Heart right ventricle (tissue), 16 donors: ENCODE results near the gene TPRKB. TPM values are rescaled to one million over a fixed set of nuclear protein-coding genes. Genes with fewer than 3 reads are reported as not detected.
A peak's percentile ranks its signal among the peaks of the same experiment; 100 is the strongest.
"Not testable (repeated sequence)": the region's sequence is repeated elsewhere in the genome, so short reads cannot be mapped to it uniquely, and the experiment has no call there.

Experiments used
- ATAC-seq, 8 donors: fragments of 200-7000 bp; cut with Tn5 transposase; one replicate each; pipeline ENCODE4 v1.9.1; 2020; ENCODE audit warnings: mild to moderate bottlenecking in 8 of 8, moderate library complexity in 8 of 8, moderate number of reproducible peaks in 1 of 8
- DNase-seq, 2 donors: peaks; one replicate each; pipeline ENCODE4 v3.0.0-alpha.2; 2020
- H3K27ac ChIP-seq, 10 donors: fragments of 200-600 bp; sonication (generic) in 2 of 10; one replicate each; pipeline versions ENCODE4 v1.5.0 to v1.8.0; 2020 to 2022; ENCODE audit warnings: mild to moderate bottlenecking in 3 of 10
- H3K27me3 ChIP-seq, 7 donors: fragments of 200-600 bp; one replicate each; pipeline ENCODE4 v1.8.0; 2021 to 2022; ENCODE audit warnings: mild to moderate bottlenecking in 2 of 7
- H3K36me3 ChIP-seq, 9 donors: fragments of 200-600 bp; sonication (generic) in 1 of 9; one replicate each; pipeline versions ENCODE4 v1.5.0 to v1.8.0; 2020 to 2022; ENCODE audit warnings: mild to moderate bottlenecking in 2 of 9
- H3K4me1 ChIP-seq, 9 donors: fragments of 200-600 bp; sonication (generic) in 1 of 9; one replicate each; pipeline versions ENCODE4 v1.5.0 to v1.8.0; 2020 to 2022; ENCODE audit warnings: mild to moderate bottlenecking in 4 of 9
- H3K4me3 ChIP-seq, 10 donors: fragments of 200-600 bp; sonication (generic) in 2 of 10; one replicate each; pipeline versions ENCODE4 v1.5.0 to v1.8.0; 2020 to 2022; ENCODE audit warnings: mild to moderate bottlenecking in 7 of 10, moderate library complexity in 2 of 10
- H3K9me3 ChIP-seq, 11 donors: fragments of 200-600 bp in 10 of 11; sonication (generic) in 2 of 11; one replicate each; pipeline versions ENCODE4 v1.5.0 to v1.8.0; 2013 to 2022; ENCODE audit warnings: mild to moderate bottlenecking in 2 of 11, control low read depth in 1 of 11, moderate library complexity in 1 of 11
- CTCF ChIP-seq, 9 donors: fragments of 200-600 bp; sonication (generic) in 2 of 9; IDR thresholded peaks; one replicate each; pipeline versions ENCODE4 v1.5.0 to v1.8.0; 2021 to 2022; ENCODE audit warnings: antibody characterized with exemption in 9 of 9, mild to moderate bottlenecking in 5 of 9, moderate library complexity in 1 of 9
- WGBS, 2 donors: extraction: QIAGEN DNeasy Blood & Tissue Kit; methylation state at CpG; one replicate each; pipeline ENCODE4 v1.1.7; 2013; ENCODE audit warnings: inconsistent platforms in 1 of 2; 5-methylcytosine and 5-hydroxymethylcytosine counted together
- intact Hi-C, 10 donors: fragments of 100-400 bp; cut with DNase I; formaldehyde crosslinking; loops; one replicate each; pipeline versions ENCODE4 v1.11.1 to v1.14.2; 2022
- polyA plus RNA-seq, 2 donors: library from polyadenylated mRNA; stranded (reverse); fragments of 200-250 nt; gene quantifications; one replicate each; pipeline ENCODE4 v1.2.3, GENCODE V29; 2013
- total RNA-seq, 10 donors: library from RNA; stranded (reverse); fragmentation: NEBNext Ultra II Directional in 3 of 10; extraction: Animal tissue kit (Norgen Biotek cat#: 25700) in 3 of 10; gene quantifications; one replicate each; pipeline versions ENCODE4 v1.2.1 to v1.2.4, GENCODE V29; 2021 to 2023
- donor health status: Arrhythmogenic right ventricular cardiomyopathy.
- donor health status: ischemic (EF 13 %, LVEDD 7.1; RV severe dilation, severe dysfunction).
- donor health status: healthy with polysubstance abuse.
- donor health status: DM: no; HTN: yes; CAD: no.
- donor health status: DM: no; HTN: no; CAD: no.
- donor health status: ischemic (EF 25% LVEDD 6.9; RV normal size, moderate dysfunction).
- donor health status: ischemic (EF 25% LVEDD 5.7; RV mildly dilated, moderate dysfunction).
- donor health status: healthy.
- donor health status: DM: yes; HTN: yes; CAD: no.
- donor health status: Ischemic cardiomyopathy.
- donor health status: ischemic (EF 35%, LVEDD 5.7; RV mildly dilated, moderate dysfunction).
- donor health status: nonischemic (EF 11% LVEDD 7.7; RV severe dilation, severe dysfunction).
- donor health status: DM: yes; HTN: yes; CAD: no.
- donor health status: PGD.
- donor health status: ischemic (EF 29% LVEDD 5.4; RV normal size, mild dysfunction).
- donor health status: nonischemic (EF 23%, LVEDD 6.1; RV moderate dilation, normal function).

TPRKB gene
- total and polyA plus RNA-seq, 12 donors: 17.1 to 83.2 (median 20.8) TPM

GRCh38 chr2:73728043-73728442 is 9.1 kb downstream of the TPRKB start:
- peaks cover 0 to 12% (median 0%) of the 10 kb centered on the region in 9 donors for H3K4me1 ChIP-seq
- TF ChIP-seq CTCF (IDR thresholded peaks at IDR 0.05): no peak
- no peaks in the 10 kb centered on the region for H3K9me3 ChIP-seq
- no peaks in the 10 kb centered on the region for H3K27me3 ChIP-seq
- H3K36me3 ChIP-seq: peaks cover 0 to 58% (median 24%) of the 10 kb centered on the region in 9 donors
- no peak overlapping the region for H3K4me3 ChIP-seq
- intact Hi-C loops: no loop called here
- peak in 1 of 8 donors; percentile 34 for ATAC-seq
- no peak for DNase-seq
- WGBS, 2 donors: 61 to 64% methylated on average over 3 of the region's 3 CpGs
- H3K27ac ChIP-seq: no peak overlapping the region

- DNase-seq, H3K9me3 ChIP-seq, H3K27me3 ChIP-seq, H3K27ac ChIP-seq, intact Hi-C loops, H3K4me3 ChIP-seq, ATAC-seq: not testable (repeated sequence)
- no CpG with 5 or more reads among the region's 1 CpG for WGBS, 2 donors
- Histone ChIP-seq H3K36me3 (peaks cover 0 to 44% (median 19%) of the 10 kb centered on the region in 9 donors), H3K4me1 (peaks cover 0 to 12% (median 0%) of the 10 kb centered on the region in 9 donors)
Observed at GRCh38 chr2:73726657-73727056, 10.5 kb downstream of the TPRKB start.

GRCh38 chr2:73718851-73719621 is 18.1 kb downstream of the TPRKB start:
- no peak for TF ChIP-seq CTCF (IDR thresholded peaks at IDR 0.05)
- no peaks in the 10 kb centered on the region for H3K27me3 ChIP-seq
- ATAC-seq: no peak
- no peak overlapping the region for H3K27ac ChIP-seq
- no peaks in the 10 kb centered on the region for H3K36me3 ChIP-seq
- WGBS, 2 donors: 82 to 86% methylated on average over 11 of the region's 11 CpGs
- H3K9me3 ChIP-seq: peaks cover 0 to 10% (median 0%) of the 10 kb centered on the region in 11 donors
- DNase-seq: no peak
- intact Hi-C loops: no loop called here
- no peak overlapping the region for H3K4me3 ChIP-seq
- peaks cover 0 to 21% (median 0%) of the 10 kb centered on the region in 9 donors for H3K4me1 ChIP-seq

- no peak for TF ChIP-seq CTCF (IDR thresholded peaks at IDR 0.05)
- Histone ChIP-seq H3K27me3 (no peaks in the 10 kb centered on the region), H3K27ac (no peak overlapping the region), H3K4me3 (no peak overlapping the region), H3K36me3 (no peaks in the 10 kb centered on the region), H3K9me3 (peaks cover 0 to 16% (median 0%) of the 10 kb centered on the region in 11 donors), H3K4me1 (peaks cover 0 to 21% (median 0%) of the 10 kb centered on the region in 9 donors)
- no peak for ATAC-seq
- WGBS, 2 donors: 76 to 80% methylated on average over 6 of the region's 6 CpGs
- no peak for DNase-seq
- intact Hi-C loops: no loop called here
Observed at GRCh38 chr2:73718421-73718820, 18.7 kb downstream of the TPRKB start.

GRCh38 chr2:73717695-73718094 is 19.4 kb downstream of the TPRKB start:
- peaks cover 0 to 21% (median 0%) of the 10 kb centered on the region in 9 donors for H3K4me1 ChIP-seq
- DNase-seq, H3K36me3 ChIP-seq, intact Hi-C loops, H3K27me3 ChIP-seq, H3K4me3 ChIP-seq, ATAC-seq: not testable (repeated sequence)
- 67 to 74% methylated on average over 4 of the region's 4 CpGs for WGBS, 2 donors
- H3K9me3 ChIP-seq: peaks cover 0 to 17% (median 0%) of the 10 kb centered on the region in 11 donors
- H3K27ac ChIP-seq: peak overlapping the region in 1 of 10 donors; percentile 71
